SK-N-SH treated with all-trans-retinoic acid at 6 μM for 48 hours (cell line): ENCODE data around the gene NXNL1.

ENCODE experiments used
- ARNTL ChIP-seq: fragments of 450-650 bp; formaldehyde crosslinking; IDR thresholded peaks from 2 replicates; pipeline ENCODE4 v1.5.0; 2020; ENCODE audit warnings: low read depth, mild to moderate bottlenecking, moderate library complexity, borderline replicate concordance
- ISL1 ChIP-seq: fragments of 250-450 bp; sonication (Bioruptor Pico); IDR thresholded peaks from 2 replicates; pipeline ENCODE4 v2.1.2; 2022; ENCODE audit warnings: mild to moderate bottlenecking, moderate library complexity
- RARB ChIP-seq: fragments of 250-450 bp; sonication (Bioruptor Pico); IDR thresholded peaks from 2 replicates; pipeline ENCODE4 v1.8.0; 2021; ENCODE audit warnings: mild to moderate bottlenecking, moderate library complexity
- TCF4 ChIP-seq: fragments of 250-450 bp; sonication (Bioruptor Pico); IDR thresholded peaks from 2 replicates; pipeline ENCODE4 v1.8.0; 2021; ENCODE audit warnings: mild to moderate bottlenecking, moderate library complexity, borderline replicate concordance
- TOX ChIP-seq: fragments of 250-450 bp; sonication (Bioruptor Pico); IDR thresholded peaks from 2 replicates; pipeline ENCODE4 v1.8.0; 2021; ENCODE audit warnings: mild to moderate bottlenecking, moderate library complexity, borderline replicate concordance
- ZC3H10 ChIP-seq: fragments of 250-450 bp; sonication (Bioruptor Pico); IDR thresholded peaks from 2 replicates; pipeline ENCODE4 v1.5.1; 2021; ENCODE audit warnings: mild to moderate bottlenecking, moderate library complexity
- ZFP3 ChIP-seq: fragments of 250-450 bp; sonication (Bioruptor Pico); IDR thresholded peaks from 2 replicates; pipeline ENCODE4 v1.5.0; 2020; ENCODE audit warnings: mild to moderate bottlenecking, moderate library complexity
- ZNF70 ChIP-seq: fragments of 450-650 bp; formaldehyde crosslinking; IDR thresholded peaks from 2 replicates; pipeline ENCODE4 v1.5.0; 2020; ENCODE audit warnings: mild to moderate bottlenecking, moderate library complexity
- ZNF8 ChIP-seq: fragments of 450-650 bp; formaldehyde crosslinking; IDR thresholded peaks from 2 replicates; pipeline ENCODE4 v1.5.0; 2020; ENCODE audit warnings: mild to moderate bottlenecking, moderate library complexity
- TF ChIP-seq, protein P1 (sequence below): fragments of 250-450 bp; sonication (Bioruptor Pico); IDR thresholded peaks from 2 replicates; pipeline ENCODE4 v1.5.1; 2021; ENCODE audit warnings: mild to moderate bottlenecking, moderate library complexity
- TF ChIP-seq, protein P2 (sequence below): fragments of 250-450 bp; sonication (Bioruptor Pico); IDR thresholded peaks from 2 replicates; pipeline ENCODE4 v1.8.0; 2020; ENCODE audit warnings: mild to moderate bottlenecking, moderate library complexity, borderline replicate concordance
- TF ChIP-seq, protein P3 (sequence below): fragments of 250-450 bp; sonication (Bioruptor Pico); IDR thresholded peaks from 2 replicates; pipeline ENCODE4 v1.5.0; 2020; ENCODE audit warnings: mild to moderate bottlenecking, moderate library complexity
- TF ChIP-seq, protein P4 (sequence below): fragments of 250-450 bp; sonication (Bioruptor Pico); IDR thresholded peaks from 2 replicates; pipeline ENCODE4 v1.8.0; 2021; ENCODE audit warnings: low read depth, mild to moderate bottlenecking, moderate library complexity, borderline replicate concordance
- TF ChIP-seq, protein P5 (sequence below): fragments of 250-450 bp; sonication (Bioruptor Pico); IDR thresholded peaks from 2 replicates; pipeline ENCODE4 v1.5.1; 2020; ENCODE audit warnings: low read depth, mild to moderate bottlenecking, moderate library complexity

DNA sequence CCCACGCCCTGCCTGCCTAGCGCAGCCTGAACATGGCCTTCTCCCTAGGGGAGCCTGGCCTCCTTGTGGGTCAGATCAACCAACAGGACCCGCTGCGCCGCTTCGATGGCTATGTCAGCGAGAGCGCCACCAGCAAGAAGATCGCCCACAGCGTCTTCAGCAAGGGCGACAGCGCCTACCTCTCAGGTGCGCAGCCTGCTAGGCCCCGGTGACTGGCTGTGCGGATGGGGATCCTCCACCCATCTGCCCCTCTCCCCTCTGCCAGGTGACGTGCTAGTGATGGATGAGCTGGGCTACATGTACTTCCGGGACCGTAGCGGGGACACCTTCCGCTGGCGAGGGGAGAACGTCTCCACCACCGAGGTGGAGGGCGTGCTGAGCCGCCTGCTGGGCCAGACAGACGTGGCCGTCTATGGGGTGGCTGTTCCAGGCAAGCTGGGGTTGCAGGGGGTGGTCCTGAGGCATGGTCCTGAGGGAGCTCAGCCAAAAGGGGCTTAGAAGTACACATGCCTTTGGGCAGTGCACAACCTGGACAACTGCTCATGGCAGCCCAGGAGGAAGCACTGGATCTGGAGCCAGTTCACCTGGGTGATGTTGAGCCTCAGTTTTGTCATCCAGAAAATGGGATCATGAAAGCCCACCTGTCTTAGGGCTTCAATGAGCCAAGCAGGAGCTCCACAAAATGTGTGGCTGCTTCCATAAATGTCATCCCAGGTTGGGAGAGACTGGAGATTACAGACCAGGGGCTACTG, 39.9 kb upstream of the NXNL1 start:
- TF ChIP-seq RARB (CRISPR knock-in tag) (no peak), ARNTL (CRISPR knock-in tag) (no peak), TCF4 (CRISPR knock-in tag) (no peak), ZNF8 (CRISPR knock-in tag) (no peak), ZC3H10 (CRISPR knock-in tag) (no peak), ISL1 (CRISPR knock-in tag) (no peak), ZFP3 (CRISPR knock-in tag) (no peak), TOX (CRISPR knock-in tag) (no peak), ZNF70 (CRISPR knock-in tag) (no peak)
- TF ChIP-seq, protein P1, sequence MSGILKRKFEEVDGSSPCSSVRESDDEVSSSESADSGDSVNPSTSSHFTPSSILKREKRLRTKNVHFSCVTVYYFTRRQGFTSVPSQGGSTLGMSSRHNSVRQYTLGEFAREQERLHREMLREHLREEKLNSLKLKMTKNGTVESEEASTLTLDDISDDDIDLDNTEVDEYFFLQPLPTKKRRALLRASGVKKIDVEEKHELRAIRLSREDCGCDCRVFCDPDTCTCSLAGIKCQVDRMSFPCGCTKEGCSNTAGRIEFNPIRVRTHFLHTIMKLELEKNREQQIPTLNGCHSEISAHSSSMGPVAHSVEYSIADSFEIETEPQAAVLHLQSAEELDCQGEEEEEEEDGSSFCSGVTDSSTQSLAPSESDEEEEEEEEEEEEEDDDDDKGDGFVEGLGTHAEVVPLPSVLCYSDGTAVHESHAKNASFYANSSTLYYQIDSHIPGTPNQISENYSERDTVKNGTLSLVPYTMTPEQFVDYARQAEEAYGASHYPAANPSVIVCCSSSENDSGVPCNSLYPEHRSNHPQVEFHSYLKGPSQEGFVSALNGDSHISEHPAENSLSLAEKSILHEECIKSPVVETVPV (CRISPR knock-in tag), result no peak
- TF ChIP-seq, protein P2, sequence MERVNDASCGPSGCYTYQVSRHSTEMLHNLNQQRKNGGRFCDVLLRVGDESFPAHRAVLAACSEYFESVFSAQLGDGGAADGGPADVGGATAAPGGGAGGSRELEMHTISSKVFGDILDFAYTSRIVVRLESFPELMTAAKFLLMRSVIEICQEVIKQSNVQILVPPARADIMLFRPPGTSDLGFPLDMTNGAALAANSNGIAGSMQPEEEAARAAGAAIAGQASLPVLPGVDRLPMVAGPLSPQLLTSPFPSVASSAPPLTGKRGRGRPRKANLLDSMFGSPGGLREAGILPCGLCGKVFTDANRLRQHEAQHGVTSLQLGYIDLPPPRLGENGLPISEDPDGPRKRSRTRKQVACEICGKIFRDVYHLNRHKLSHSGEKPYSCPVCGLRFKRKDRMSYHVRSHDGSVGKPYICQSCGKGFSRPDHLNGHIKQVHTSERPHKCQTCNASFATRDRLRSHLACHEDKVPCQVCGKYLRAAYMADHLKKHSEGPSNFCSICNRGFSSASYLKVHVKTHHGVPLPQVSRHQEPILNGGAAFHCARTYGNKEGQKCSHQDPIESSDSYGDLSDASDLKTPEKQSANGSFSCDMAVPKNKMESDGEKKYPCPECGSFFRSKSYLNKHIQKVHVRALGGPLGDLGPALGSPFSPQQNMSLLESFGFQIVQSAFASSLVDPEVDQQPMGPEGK (CRISPR knock-in tag), result no peak
- TF ChIP-seq, protein P3, sequence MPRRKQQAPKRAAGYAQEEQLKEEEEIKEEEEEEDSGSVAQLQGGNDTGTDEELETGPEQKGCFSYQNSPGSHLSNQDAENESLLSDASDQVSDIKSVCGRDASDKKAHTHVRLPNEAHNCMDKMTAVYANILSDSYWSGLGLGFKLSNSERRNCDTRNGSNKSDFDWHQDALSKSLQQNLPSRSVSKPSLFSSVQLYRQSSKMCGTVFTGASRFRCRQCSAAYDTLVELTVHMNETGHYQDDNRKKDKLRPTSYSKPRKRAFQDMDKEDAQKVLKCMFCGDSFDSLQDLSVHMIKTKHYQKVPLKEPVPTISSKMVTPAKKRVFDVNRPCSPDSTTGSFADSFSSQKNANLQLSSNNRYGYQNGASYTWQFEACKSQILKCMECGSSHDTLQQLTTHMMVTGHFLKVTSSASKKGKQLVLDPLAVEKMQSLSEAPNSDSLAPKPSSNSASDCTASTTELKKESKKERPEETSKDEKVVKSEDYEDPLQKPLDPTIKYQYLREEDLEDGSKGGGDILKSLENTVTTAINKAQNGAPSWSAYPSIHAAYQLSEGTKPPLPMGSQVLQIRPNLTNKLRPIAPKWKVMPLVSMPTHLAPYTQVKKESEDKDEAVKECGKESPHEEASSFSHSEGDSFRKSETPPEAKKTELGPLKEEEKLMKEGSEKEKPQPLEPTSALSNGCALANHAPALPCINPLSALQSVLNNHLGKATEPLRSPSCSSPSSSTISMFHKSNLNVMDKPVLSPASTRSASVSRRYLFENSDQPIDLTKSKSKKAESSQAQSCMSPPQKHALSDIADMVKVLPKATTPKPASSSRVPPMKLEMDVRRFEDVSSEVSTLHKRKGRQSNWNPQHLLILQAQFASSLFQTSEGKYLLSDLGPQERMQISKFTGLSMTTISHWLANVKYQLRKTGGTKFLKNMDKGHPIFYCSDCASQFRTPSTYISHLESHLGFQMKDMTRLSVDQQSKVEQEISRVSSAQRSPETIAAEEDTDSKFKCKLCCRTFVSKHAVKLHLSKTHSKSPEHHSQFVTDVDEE (CRISPR knock-in tag), result no peak
- TF ChIP-seq, protein P4, sequence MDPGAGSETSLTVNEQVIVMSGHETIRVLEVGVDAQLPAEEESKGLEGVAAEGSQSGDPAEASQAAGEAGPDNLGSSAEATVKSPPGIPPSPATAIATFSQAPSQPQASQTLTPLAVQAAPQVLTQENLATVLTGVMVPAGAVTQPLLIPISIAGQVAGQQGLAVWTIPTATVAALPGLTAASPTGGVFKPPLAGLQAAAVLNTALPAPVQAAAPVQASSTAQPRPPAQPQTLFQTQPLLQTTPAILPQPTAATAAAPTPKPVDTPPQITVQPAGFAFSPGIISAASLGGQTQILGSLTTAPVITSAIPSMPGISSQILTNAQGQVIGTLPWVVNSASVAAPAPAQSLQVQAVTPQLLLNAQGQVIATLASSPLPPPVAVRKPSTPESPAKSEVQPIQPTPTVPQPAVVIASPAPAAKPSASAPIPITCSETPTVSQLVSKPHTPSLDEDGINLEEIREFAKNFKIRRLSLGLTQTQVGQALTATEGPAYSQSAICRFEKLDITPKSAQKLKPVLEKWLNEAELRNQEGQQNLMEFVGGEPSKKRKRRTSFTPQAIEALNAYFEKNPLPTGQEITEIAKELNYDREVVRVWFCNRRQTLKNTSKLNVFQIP (CRISPR knock-in tag), result no peak
- TF ChIP-seq, protein P5, sequence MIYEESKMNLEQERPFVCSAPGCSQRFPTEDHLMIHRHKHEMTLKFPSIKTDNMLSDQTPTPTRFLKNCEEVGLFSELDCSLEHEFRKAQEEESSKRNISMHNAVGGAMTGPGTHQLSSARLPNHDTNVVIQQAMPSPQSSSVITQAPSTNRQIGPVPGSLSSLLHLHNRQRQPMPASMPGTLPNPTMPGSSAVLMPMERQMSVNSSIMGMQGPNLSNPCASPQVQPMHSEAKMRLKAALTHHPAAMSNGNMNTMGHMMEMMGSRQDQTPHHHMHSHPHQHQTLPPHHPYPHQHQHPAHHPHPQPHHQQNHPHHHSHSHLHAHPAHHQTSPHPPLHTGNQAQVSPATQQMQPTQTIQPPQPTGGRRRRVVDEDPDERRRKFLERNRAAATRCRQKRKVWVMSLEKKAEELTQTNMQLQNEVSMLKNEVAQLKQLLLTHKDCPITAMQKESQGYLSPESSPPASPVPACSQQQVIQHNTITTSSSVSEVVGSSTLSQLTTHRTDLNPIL, result no peak
